ENCODE measurements around the gene CMC2. TPM values are rescaled to one million over a fixed set of nuclear protein-coding genes. Genes with fewer than 3 reads are reported as not detected.

Gene CMC2
- total and polyA plus RNA-seq, 2 donors from 2014 or later = 33.4 to 146 TPM

DNA sequence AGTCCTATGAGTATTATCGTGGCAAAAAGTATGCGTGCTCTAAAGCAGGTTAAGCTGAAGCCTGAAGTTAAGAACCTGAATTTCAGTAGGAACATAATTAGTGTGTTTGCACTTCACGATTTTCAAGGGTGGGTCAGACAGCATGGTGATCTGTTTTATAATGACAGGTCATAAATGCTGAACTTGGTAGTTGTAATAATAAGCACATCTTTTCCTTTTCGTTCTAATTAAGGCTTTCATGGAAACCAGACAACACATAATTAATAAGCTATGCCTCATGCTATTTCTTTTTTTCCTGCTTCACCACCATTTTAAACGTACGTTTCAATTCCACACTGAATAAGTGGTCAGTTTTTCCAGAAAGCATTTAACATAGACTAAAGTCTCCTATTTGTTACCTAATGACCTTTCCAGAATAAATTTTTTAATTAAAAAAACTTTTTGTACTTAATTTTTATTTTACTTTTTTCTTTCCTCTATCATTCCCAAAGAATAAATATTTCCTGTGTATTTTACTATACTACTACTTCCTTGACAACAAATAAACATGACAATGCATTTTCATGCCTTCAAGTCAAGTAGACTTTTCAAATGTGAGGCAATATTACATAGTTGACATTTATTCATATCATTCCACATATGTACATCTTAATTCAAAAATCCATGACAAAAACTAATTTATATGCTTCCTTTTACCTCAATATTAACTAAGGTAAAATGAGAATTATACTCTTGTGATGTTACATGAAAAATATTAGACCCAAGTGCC, 22.4 kb downstream of the CMC2 start:
- no peak overlapping the region for H3K27ac ChIP-seq (ENCODE audit: low read depth in 2 of 2, low read length in 2 of 2)

DNA sequence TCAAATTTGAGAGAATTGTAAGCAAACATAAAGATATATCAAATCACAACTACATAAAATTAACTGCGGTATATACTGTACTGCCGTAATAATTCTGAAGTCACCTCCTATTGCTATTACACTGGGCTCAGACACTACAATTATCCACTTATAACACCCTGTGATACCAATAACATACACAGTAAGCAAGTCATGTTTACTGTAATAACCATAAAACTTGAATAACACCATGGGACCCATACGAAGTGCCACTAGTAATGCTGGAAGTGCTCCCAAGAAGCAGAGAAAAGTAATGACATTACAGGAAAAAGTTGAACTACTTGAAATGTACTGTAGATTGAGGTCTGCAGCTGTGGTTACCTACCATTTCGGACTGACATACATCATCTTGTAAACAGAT, 24.0 kb downstream of the CMC2 start:
- H3K9ac ChIP-seq (ENCODE audit: low read length in 3 of 3) = no peak overlapping the region
- H3K36me3 ChIP-seq (ENCODE audit: control insufficient read depth in 2 of 3, insufficient read depth in 3 of 3, low read length in 3 of 3) = peaks cover 0 to 2% (median 0%) of the 10 kb centered on the region in 3 donors
- TF ChIP-seq, protein P1, sequence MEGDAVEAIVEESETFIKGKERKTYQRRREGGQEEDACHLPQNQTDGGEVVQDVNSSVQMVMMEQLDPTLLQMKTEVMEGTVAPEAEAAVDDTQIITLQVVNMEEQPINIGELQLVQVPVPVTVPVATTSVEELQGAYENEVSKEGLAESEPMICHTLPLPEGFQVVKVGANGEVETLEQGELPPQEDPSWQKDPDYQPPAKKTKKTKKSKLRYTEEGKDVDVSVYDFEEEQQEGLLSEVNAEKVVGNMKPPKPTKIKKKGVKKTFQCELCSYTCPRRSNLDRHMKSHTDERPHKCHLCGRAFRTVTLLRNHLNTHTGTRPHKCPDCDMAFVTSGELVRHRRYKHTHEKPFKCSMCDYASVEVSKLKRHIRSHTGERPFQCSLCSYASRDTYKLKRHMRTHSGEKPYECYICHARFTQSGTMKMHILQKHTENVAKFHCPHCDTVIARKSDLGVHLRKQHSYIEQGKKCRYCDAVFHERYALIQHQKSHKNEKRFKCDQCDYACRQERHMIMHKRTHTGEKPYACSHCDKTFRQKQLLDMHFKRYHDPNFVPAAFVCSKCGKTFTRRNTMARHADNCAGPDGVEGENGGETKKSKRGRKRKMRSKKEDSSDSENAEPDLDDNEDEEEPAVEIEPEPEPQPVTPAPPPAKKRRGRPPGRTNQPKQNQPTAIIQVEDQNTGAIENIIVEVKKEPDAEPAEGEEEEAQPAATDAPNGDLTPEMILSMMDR (IDR thresholded peaks at IDR 0.05; ENCODE audit: borderline replicate concordance, extremely low read depth, insufficient read depth) = no peak
- H3K27ac ChIP-seq (ENCODE audit: low read depth in 2 of 2, low read length in 2 of 2) = no peak overlapping the region
- H3K27me3 ChIP-seq (ENCODE audit: control insufficient read depth, insufficient read depth, low read length) = no peaks in the 10 kb centered on the region
- H3K4me1 ChIP-seq (ENCODE audit: control insufficient read depth in 2 of 3, insufficient read depth in 2 of 3, low read depth in 1 of 3, low read length in 3 of 3) = peaks cover 0 to 5% (median 0%) of the 10 kb centered on the region in 3 donors
- no peak overlapping the region for H3K4me3 ChIP-seq (ENCODE audit: low read length in 3 of 3)
- no peaks in the 10 kb centered on the region for H3K9me3 ChIP-seq (ENCODE audit: control insufficient read depth in 2 of 3, insufficient read depth in 1 of 3, low read length in 3 of 3)
- no peak for DNase-seq
- intact Hi-C loops (cut with DNase I) = no loop called here
- FAIRE-seq = no peak

More for the DNA sequence above, 22.4 kb downstream of the CMC2 start:
- peaks cover 0 to 2% (median 0%) of the 10 kb centered on the region in 3 donors for H3K36me3 ChIP-seq (ENCODE audit: control insufficient read depth in 2 of 3, insufficient read depth in 3 of 3, low read length in 3 of 3)
- H3K9me3 ChIP-seq (ENCODE audit: control insufficient read depth in 2 of 3, insufficient read depth in 1 of 3, low read length in 3 of 3) = no peaks in the 10 kb centered on the region
- H3K4me3 ChIP-seq (ENCODE audit: low read length in 3 of 3) = no peak overlapping the region
- no peaks in the 10 kb centered on the region for H3K27me3 ChIP-seq (ENCODE audit: control insufficient read depth, insufficient read depth, low read length)
- H3K9ac ChIP-seq (ENCODE audit: low read length in 3 of 3) = no peak overlapping the region
- TF ChIP-seq, protein P1 (IDR thresholded peaks at IDR 0.05; ENCODE audit: borderline replicate concordance, extremely low read depth, insufficient read depth) = no peak
- DNase-seq (no peak), FAIRE-seq (no peak)
- intact Hi-C loops (cut with DNase I) = no loop called here
- H3K4me1 ChIP-seq (ENCODE audit: control insufficient read depth in 2 of 3, insufficient read depth in 2 of 3, low read depth in 1 of 3, low read length in 3 of 3) = peaks cover 0 to 5% (median 0%) of the 10 kb centered on the region in 3 donors

DNA sequence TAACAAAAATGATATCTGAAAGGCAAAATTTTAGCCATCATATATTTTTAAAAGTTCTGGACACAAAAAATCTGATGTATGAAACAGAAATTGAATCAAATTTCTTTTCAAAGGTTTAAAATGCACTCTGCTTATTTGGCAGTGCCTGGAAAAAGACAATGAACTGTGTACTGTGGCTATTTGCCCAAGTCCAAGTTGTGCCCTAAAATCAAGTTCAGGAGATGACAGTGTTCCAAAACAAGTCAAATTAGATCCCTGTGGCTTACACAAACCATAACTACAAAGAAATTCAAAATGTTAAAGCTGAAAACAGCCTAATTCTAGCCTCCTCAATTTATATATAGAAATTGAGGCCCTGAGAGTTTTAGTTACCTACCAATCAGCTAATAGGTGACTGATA, 25.6 kb downstream of the CMC2 start:
- Histone ChIP-seq H3K36me3 (ENCODE audit: control insufficient read depth in 2 of 3, insufficient read depth in 3 of 3, low read length in 3 of 3) (peaks cover 0 to 2% (median 0%) of the 10 kb centered on the region in 3 donors), H3K4me1 (ENCODE audit: control insufficient read depth in 2 of 3, insufficient read depth in 2 of 3, low read depth in 1 of 3, low read length in 3 of 3) (peaks cover 0 to 5% (median 0%) of the 10 kb centered on the region in 3 donors), H3K27me3 (ENCODE audit: control insufficient read depth, insufficient read depth, low read length) (no peaks in the 10 kb centered on the region), H3K9me3 (ENCODE audit: control insufficient read depth in 2 of 3, insufficient read depth in 1 of 3, low read length in 3 of 3) (no peaks in the 10 kb centered on the region), H3K27ac (ENCODE audit: low read depth in 2 of 2, low read length in 2 of 2) (no peak overlapping the region), H3K4me3 (ENCODE audit: low read length in 3 of 3) (no peak overlapping the region), H3K9ac (ENCODE audit: low read length in 3 of 3) (no peak overlapping the region)
- DNase-seq = no peak
- FAIRE-seq = no peak
- TF ChIP-seq, protein P1 (IDR thresholded peaks at IDR 0.05; ENCODE audit: borderline replicate concordance, extremely low read depth, insufficient read depth) = no peak
- intact Hi-C loops (cut with DNase I) = no loop called here

Data from kidney (tissue), 14 donors.